Mucosa of stomach (tissue), 1 donor: ENCODE data around the gene VSNL1.

ENCODE experiments used
- H3K27me3 ChIP-seq: one replicate; pipeline ENCODE4 v1.7.0; 2013; ENCODE audit warnings: mild to moderate bottlenecking, low read length; ENCODE audit not compliant: control insufficient read depth, insufficient read depth
- H3K36me3 ChIP-seq: one replicate; pipeline ENCODE4 v1.7.0; 2013; ENCODE audit warnings: low read length; ENCODE audit not compliant: control insufficient read depth, insufficient read depth
- H3K4me1 ChIP-seq: one replicate; pipeline ENCODE4 v1.7.0; 2013; ENCODE audit warnings: mild to moderate bottlenecking, low read length; ENCODE audit not compliant: control insufficient read depth, insufficient read depth
- H3K4me3 ChIP-seq: one replicate; pipeline ENCODE4 v1.7.0; 2013; ENCODE audit warnings: low read length
- H3K9ac ChIP-seq: one replicate; pipeline ENCODE4 v1.7.0; 2013; ENCODE audit warnings: mild to moderate bottlenecking, low read length, moderate library complexity
- H3K9me3 ChIP-seq: one replicate; pipeline ENCODE4 v1.7.0; 2013; ENCODE audit warnings: mild to moderate bottlenecking, low read length, moderate library complexity; ENCODE audit not compliant: control insufficient read depth
- donor health status: Pancreatic carcinoma.

VSNL1 gene

DNA sequence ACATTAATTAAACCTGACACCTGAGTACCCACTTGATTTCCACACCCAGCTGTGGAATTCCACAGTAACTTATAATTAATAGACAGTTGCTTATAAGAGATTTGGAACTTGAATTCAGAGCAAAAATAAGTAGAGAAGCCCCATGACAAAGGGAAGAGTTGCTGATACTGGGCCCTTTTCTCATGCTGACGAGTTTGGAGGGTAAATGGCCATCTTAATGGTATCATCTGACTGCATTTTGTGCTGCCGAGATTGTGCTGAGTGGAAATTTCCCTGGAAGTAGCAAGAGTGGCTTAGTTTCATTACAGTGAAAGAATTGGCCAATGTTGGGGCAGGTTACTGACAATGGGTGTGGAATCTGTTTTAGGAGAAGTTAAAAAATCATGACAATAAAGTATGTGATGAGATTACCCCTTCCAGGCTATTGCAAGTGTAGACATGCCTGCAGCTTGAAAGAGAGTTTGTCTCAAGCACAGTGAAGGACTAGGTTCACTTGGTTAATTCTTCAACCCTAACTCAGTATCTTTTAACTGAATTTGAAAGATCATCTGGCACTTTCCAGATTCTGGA, 49.9 kb downstream of the VSNL1 start:
- Histone ChIP-seq H3K9ac (no peak overlapping the region), H3K36me3 (no peaks in the 10 kb centered on the region), H3K27me3 (no peaks in the 10 kb centered on the region), H3K4me3 (no peak overlapping the region), H3K9me3 (no peaks in the 10 kb centered on the region), H3K4me1 (peaks cover 8% of the 10 kb centered on the region)

DNA sequence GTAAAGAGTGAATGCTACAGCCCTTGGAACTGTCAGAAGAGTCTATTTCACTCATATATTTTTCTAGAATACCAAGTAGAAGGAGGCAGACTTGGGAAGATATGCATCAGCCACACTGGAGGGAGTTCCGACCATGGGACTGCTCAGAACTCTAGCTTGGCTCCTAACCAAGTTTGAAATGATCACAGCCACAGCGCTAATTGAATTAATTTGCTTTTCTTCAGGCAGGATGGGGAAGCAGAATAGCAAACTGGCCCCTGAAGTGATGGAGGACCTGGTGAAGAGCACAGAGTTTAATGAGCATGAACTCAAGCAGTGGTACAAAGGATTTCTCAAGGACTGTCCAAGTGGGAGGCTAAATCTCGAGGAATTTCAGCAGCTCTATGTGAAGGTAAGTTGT, 51.4 kb downstream of the VSNL1 start:
- Histone ChIP-seq H3K4me3 (no peak overlapping the region), H3K9ac (no peak overlapping the region)

DNA sequence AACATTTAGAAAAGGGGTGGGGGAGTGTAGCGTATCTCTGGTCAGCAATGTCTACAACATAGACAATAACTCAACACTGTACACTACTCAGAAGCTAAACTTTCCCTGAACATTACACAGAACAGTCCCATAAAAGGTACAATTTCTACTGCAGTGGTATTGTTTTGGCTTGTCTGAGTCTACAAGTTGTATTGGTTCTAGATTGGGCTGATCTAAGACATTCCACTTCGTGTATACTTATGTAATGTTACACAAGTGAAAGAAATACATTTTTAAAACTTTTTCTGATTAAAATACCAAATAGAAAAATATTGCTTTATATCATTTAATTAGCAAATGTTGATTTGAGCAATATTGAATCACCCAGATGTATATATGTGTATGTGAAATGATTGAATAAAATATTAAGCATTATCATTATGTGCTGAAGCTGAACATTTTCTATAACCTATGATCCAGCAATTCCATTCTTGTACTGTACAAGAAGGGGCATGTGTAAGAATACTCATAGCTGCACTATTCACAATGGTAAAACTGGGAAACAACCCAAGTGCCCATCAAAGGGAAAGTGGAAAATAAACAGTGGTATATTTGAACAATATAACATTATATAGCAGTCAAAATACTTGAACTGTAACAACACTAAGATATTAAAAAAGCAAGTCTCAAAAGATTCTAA, 52.4 kb downstream of the VSNL1 start:
- Histone ChIP-seq H3K36me3 (no peaks in the 10 kb centered on the region), H3K27me3 (no peaks in the 10 kb centered on the region), H3K4me1 (peaks cover 8% of the 10 kb centered on the region), H3K9ac (no peak overlapping the region), H3K4me3 (no peak overlapping the region), H3K9me3 (no peaks in the 10 kb centered on the region)

More for the DNA sequence above, 51.4 kb downstream of the VSNL1 start:
- peaks cover 8% of the 10 kb centered on the region for H3K4me1 ChIP-seq
- H3K36me3 ChIP-seq = no peaks in the 10 kb centered on the region
- no peaks in the 10 kb centered on the region for H3K27me3 ChIP-seq
- no peaks in the 10 kb centered on the region for H3K9me3 ChIP-seq

DNA sequence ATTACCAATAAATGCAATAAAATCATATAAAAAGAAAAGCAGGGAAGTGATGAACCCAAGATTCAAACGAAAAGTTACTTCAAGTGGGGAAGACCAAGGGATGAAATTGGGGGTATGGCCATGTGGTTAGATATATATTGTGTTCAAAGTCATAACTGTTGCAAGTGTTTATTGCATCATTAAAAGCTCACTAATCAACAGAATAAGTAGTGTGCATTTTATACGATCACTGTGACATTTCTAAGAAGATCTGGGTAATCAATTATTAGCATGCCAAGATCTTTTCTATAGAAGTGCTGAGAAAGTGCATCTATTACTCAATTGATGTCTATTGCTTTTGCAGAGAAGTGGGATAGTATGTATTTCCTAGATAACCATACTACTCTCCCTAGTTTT, 52.9 kb downstream of the VSNL1 start:
- no peaks in the 10 kb centered on the region for H3K36me3 ChIP-seq
- H3K9me3 ChIP-seq = no peaks in the 10 kb centered on the region
- H3K9ac ChIP-seq = no peak overlapping the region
- H3K4me1 ChIP-seq = peaks cover 8% of the 10 kb centered on the region
- H3K4me3 ChIP-seq = no peak overlapping the region
- no peaks in the 10 kb centered on the region for H3K27me3 ChIP-seq

DNA sequence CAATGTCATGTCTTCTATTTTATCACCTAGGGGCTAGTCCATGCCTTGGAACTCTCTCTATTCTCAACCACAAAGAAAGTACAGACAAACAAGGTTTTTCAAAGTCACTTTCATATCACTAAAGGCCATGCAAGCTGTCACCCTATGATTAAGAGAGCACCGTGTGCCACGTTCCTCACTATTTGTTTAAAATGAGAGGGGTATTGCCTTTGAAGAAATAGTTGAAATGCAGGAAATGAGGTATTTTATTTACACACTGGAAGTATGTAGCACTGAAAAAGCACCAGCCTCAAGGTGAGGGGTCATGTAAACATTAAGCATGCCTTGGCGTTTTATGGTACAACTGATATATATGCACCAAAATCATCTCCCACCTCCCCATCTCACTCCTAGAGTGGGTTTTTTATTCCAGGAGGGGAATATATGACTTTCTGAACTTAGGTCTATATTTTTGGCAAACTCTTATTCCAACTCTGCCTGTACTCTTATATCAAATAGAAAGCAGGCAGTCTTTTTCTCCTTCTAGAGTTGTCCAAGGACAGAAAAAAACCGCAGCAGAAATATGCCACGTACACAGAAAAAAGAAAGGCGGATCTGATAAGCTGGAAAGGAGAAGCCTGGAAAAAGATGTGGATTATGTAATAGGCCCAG, 53.5 kb downstream of the VSNL1 start:
- H3K9ac ChIP-seq = no peak overlapping the region
- H3K36me3 ChIP-seq = no peaks in the 10 kb centered on the region

DNA sequence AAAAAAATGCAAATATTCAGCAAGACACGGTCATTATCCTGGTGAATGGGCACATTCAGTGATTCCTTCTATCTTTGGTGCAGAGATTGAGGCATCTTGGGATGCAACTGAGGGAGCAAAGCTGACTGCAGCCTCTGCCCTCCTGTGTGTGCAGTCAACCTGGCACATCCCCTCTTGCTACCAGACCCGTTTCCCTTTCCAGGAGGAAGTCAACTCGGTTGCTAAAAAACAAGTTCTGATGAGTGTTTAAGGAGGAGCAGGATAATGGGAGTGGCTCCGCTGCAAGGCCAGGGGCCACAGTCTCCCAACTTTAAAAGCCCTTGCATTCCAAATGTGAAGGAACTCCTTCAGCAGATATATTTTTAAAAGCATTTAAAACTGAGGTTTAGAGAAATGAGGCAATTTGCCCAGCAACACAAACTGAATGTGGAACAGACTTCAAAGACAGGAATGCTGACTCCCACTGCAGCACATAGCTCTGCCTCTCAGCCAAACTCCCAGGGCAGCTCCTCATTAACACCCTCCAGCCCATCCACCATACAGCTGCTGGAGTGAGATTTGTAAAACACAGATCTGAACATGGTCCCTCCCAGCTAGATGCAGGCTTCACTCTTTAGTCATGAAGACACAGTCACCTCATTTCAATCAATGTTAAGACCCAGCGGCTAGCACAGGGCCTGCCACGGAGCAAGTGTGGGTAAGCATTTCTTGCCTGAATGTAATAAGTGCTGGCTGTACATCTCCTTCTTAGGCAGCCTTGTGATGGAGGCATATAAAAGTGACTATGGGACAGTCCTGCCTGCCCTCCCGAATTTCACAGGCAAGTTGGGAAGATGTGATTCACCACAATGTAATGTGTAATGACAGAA, 54.3 kb downstream of the VSNL1 start:
- no peak overlapping the region for H3K4me3 ChIP-seq
- H3K9ac ChIP-seq = no peak overlapping the region
- no peaks in the 10 kb centered on the region for H3K27me3 ChIP-seq
- no peaks in the 10 kb centered on the region for H3K36me3 ChIP-seq
- H3K4me1 ChIP-seq = peaks cover 8% of the 10 kb centered on the region
- no peaks in the 10 kb centered on the region for H3K9me3 ChIP-seq

More for the DNA sequence above, 53.5 kb downstream of the VSNL1 start:
- Histone ChIP-seq H3K27me3 (no peaks in the 10 kb centered on the region), H3K4me1 (peaks cover 8% of the 10 kb centered on the region), H3K4me3 (no peak overlapping the region), H3K9me3 (no peaks in the 10 kb centered on the region)

DNA sequence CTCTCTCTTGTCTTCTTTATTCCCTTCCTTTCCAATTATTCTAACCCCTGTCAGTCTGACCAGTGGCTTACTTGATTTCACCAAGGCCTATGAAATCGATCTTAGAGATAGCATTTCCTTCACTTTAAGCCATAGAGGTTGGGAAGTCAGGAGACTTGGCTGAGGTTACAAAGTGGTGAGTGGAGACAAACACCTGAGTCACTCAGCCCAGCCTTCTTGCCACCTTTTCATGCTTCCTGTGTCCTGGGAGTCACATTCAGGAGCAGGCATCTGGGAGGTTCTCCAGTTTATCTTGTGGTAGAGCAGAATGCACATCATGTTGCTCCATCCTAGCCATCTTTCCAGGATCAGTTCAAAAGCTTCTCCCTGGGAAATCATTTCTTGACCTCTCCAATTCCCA, 59.1 kb downstream of the VSNL1 start:
- H3K4me1 ChIP-seq = peaks cover 5% of the 10 kb centered on the region
- no peak overlapping the region for H3K9ac ChIP-seq
- no peak overlapping the region for H3K4me3 ChIP-seq
- H3K36me3 ChIP-seq = no peaks in the 10 kb centered on the region
- no peaks in the 10 kb centered on the region for H3K9me3 ChIP-seq
- no peaks in the 10 kb centered on the region for H3K27me3 ChIP-seq

DNA sequence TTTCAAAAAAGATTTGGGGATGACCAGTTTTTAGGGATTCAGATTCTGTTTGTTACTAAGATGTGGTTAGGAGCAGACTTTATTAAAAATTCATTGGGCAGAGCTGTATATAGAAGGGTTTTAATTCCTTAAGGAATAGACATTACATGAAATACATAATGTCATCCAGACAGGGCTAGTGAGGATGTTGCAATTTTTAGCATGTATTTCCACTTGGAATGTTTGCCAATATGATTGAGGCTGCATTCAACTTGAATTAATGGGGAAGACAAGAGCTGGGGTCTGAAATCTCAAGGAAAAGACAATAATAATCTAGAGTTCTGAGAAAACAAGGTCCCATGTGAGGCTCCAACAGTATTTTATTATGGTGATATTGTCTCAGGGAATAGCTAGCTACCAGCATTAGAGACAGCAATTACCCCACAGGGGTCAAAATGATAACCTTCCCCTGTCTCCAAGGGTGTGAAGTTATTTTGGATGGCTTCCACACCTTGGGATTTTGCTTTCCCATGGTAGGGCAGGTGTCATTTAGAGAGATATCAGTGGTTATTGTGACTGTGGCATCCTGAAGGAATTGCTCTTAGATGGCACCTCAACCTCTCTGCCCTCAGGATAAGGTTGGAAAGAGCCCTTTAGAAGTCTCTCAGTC, 60.2 kb downstream of the VSNL1 start:
- Histone ChIP-seq H3K9me3 (no peaks in the 10 kb centered on the region), H3K36me3 (no peaks in the 10 kb centered on the region), H3K9ac (no peak overlapping the region), H3K4me3 (no peak overlapping the region), H3K4me1 (peaks cover 5% of the 10 kb centered on the region), H3K27me3 (no peaks in the 10 kb centered on the region)

DNA sequence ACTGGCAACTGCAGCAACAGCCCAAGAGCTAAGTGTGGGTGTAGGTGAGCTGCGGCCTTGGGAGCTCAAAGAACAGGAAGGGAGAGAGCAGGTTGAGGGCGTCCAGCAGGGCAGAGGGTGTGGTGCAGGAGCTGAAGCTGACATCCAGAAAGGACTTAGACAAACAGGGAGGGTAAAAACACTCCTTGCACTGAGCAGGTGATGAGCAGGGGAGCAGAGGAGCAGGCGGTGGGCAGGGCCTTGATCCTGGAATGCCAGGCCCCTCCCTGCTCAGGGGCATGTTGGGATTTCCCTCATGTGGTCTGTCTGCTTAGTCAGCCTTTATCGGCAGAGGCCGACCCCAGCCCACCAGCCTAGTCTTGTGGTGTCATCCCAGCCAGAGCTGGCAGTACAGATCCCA, 63.6 kb downstream of the VSNL1 start:
- no peaks in the 10 kb centered on the region for H3K9me3 ChIP-seq

DNA sequence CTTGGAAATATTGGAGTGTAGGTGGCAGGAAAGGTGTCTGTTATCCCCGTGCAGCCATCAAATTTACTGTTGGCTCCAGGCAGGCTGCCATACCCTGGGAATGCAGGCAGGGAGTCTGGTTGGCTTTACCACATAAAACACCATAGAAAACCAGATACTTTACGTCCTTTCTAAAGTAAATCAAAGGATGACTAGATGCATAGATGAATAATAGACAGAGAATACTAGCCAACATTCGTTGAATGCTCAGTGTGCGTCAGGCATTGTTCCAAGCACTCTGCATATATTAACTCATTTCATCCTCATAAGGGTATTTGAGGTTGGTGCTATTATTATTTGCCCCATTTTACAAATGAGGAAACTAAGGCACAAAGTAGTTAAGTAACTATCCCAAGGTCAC, 65.2 kb downstream of the VSNL1 start:
- H3K36me3 ChIP-seq = no peaks in the 10 kb centered on the region
- no peaks in the 10 kb centered on the region for H3K4me1 ChIP-seq
- no peaks in the 10 kb centered on the region for H3K27me3 ChIP-seq
- no peak overlapping the region for H3K9ac ChIP-seq
- no peaks in the 10 kb centered on the region for H3K9me3 ChIP-seq
- no peak overlapping the region for H3K4me3 ChIP-seq

More for the DNA sequence above, 63.6 kb downstream of the VSNL1 start:
- Histone ChIP-seq H3K9ac (no peak overlapping the region), H3K27me3 (no peaks in the 10 kb centered on the region), H3K4me1 (peaks cover 5% of the 10 kb centered on the region), H3K4me3 (no peak overlapping the region), H3K36me3 (no peaks in the 10 kb centered on the region)

DNA sequence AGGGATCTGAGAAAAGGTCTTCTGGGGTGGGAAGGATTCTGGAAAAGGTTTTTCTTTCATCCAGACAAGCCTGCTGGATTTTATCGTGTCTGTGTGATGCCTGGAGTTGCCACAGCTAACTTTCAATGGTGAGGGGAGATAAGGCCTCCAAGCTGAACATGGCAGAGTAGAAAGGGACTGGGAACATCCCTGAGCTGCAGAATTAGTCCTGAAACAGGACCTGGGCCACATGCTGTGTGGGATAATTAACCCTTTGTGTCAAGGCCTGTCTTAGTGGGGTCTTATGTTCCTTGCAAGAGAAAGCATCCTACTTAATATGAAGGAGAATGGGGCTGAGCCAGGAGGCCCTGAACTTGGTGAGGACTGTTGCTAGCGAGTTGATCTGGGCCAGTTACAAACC, 66.4 kb downstream of the VSNL1 start:
- no peak overlapping the region for H3K9ac ChIP-seq
- no peaks in the 10 kb centered on the region for H3K9me3 ChIP-seq
- H3K36me3 ChIP-seq = no peaks in the 10 kb centered on the region
- H3K4me1 ChIP-seq = no peaks in the 10 kb centered on the region
- H3K27me3 ChIP-seq = no peaks in the 10 kb centered on the region
- no peak overlapping the region for H3K4me3 ChIP-seq
